HG02840 (cell line): Measurements from ENCODE around the gene ANKRD40CL.

ENCODE experiments used
- ATAC-seq: cut with Tn5 transposase; IDR thresholded peaks from one replicate; pipeline ENCODE4 v1.9.1; 2021; ENCODE audit warnings: mild to moderate bottlenecking, moderate library complexity, moderate number of reproducible peaks; ENCODE audit not compliant: unreplicated experiment, low FRiP score

The ANKRD40CL gene

DNA sequence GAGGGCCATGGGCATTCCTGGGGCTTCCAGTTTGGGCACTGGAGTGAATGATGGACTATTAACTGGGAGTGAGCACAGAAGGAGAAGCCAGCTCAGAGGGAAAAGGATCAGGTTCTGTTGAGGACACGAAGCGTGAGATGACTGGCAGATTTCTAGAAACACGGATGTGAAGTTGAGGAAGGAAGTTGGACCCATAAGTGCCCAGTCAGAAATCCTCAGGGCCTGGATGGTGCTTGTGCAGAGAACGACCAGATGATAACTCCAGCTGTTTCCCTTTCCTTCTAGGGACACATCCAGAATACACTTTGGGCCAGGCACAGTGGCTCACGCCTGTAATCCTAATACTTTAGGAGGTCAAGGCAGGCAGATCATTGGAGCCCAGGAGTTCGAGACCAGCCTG is 23.3 kb upstream of the ANKRD40CL start:
- ATAC-seq: no peak

- no peak for ATAC-seq
Observed at GRCh38 chr17:50787106-50787505, 19.8 kb upstream of the ANKRD40CL start.

GRCh38 chr17:50785946-50786570 is 18.7 kb upstream of the ANKRD40CL start:
- no peak for ATAC-seq

GRCh38 chr17:50785126-50785525 is 17.8 kb upstream of the ANKRD40CL start:
- ATAC-seq: no peak

- ATAC-seq: no peak
Observed at GRCh38 chr17:50783905-50784304, 16.6 kb upstream of the ANKRD40CL start.

- no peak for ATAC-seq
Observed at GRCh38 chr17:50783193-50783660, 15.9 kb upstream of the ANKRD40CL start.

- ATAC-seq: no peak
Observed at GRCh38 chr17:50781167-50781566, 13.8 kb upstream of the ANKRD40CL start.

DNA sequence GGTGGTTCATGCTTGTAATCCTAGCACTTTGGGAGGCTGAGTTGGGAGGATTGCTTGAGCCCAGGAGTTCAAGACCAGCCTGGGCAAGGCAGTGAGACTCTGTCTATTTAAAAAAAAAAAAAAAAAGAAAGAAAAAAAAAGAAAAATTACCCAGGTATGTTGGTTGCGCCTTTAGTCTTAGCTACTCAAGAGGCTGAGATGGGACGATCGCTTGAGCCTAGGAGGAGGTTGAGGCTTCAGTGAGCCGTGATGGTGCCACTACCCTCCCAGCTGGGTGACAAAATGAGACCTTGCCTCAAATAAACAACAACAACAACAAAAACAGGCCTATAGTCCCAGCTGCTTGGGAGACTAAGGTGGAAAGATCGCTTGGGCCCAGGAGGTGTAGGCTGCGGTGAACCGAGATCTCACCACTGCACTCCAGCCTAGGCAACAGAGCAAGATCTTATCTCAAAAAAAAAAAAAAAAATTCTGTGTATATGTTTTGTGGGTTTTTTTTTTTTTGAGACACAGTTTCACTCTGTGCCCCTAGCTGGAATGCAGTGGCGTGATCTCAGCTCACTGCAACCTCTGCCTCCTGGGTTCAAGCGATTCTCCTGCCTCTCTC is 12.5 kb upstream of the ANKRD40CL start:
- ATAC-seq: no peak

- no peak for ATAC-seq
Observed at GRCh38 chr17:50778988-50779387, 11.7 kb upstream of the ANKRD40CL start.

DNA sequence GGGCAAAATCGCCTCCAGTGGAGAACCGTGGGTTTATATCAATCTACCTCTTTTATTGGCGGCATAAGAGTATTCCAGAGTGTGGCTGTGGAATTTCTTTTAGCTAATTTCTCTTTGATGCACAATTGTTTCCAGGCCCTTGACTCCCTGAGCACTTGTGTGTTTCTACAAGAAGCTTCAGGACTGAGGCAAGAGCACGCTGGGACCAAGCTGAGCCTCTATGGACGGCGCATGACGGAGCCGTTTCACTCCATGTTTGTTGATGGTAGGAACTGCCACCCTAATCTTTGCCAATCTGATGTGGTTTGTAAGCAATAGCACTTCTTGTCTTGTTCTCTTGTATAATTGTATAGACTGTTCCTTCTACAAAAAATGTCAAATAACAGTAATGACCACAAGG is 11.2 kb upstream of the ANKRD40CL start:
- no peak for ATAC-seq

- ATAC-seq: no peak
Observed at GRCh38 chr17:50775926-50776325, 8.6 kb upstream of the ANKRD40CL start.

GRCh38 chr17:50774225-50774803 is 7.0 kb upstream of the ANKRD40CL start:
- no peak for ATAC-seq

GRCh38 chr17:50771991-50772785 is 4.9 kb upstream of the ANKRD40CL start:
- ATAC-seq: no peak

DNA sequence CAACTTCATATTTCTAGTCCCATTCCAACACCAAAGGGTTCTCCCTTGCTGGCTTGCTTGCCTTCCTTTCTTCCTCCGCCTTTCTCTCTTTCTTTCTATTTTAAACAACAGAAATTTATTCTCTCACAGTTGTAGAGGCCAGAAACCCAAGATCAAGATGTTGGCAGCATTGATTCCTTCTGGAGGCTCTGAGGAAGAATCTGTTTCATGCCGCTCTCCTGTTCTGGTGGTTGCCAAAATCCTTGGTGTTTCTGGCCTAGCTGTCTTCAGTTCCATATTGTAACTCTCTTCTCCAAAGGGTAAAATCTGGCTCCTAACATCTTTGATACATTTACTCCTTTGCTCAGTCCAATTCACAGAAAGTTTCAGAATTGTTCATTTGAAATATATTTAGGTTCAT is 3.0 kb upstream of the ANKRD40CL start:
- ATAC-seq: no peak

GRCh38 chr17:50769884-50770283 is 2.6 kb upstream of the ANKRD40CL start:
- ATAC-seq: no peak

GRCh38 chr17:50768346-50768761 is 1.0 kb upstream of the ANKRD40CL start:
- no peak for ATAC-seq

GRCh38 chr17:50767030-50767429 is 288 bp downstream of the ANKRD40CL start:
- ATAC-seq: no peak

DNA sequence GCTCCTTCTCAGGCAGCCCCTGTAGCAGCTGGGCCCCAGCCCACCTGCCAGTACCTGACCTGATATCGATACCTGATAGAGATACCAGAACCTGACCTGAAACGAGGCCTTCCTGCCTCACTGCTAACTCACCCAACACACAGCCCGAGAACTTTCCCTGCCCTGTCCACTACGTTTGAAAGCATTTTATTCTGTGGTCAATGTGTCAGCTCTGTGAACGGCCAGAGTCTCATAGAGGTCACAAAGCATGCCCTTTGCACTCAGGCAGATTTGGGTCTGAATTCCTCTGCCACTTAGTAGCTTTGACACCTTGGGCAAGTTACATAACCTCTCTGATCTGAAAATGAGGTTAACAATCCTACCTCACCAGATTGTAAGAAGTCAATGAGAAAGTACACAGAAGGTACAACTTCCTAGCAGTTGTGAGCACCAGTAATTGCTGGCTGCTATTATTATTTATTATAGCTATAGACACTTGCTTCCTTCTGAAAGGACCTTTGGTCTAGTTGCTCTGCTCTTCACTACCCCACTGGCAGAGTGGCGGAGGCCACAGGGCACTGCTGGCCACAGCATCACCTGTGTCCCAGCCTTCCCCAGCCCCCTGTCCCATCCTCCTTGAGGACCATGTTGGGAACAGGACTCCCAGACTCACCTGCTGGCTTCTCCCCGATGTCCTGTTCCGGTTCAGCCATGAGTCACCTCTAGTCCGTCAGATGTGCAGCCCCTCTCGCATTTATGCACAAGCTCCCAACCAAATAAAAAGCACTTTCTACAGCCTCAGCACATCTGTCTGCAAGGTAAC is 895 bp downstream of the ANKRD40CL start:
- no peak for ATAC-seq

GRCh38 chr17:50765454-50766221 is 1.7 kb downstream of the ANKRD40CL start:
- ATAC-seq: no peak

- ATAC-seq: no peak
Observed at GRCh38 chr17:50764734-50765149, 2.6 kb downstream of the ANKRD40CL start.
